ENCODE data around the gene CEP192. TPM values are rescaled to one million over a fixed set of nuclear protein-coding genes. Genes with fewer than 3 reads are reported as not detected.

Gene CEP192
- total RNA-seq, 2 donors from 2014 or later: 41.7 to 51.5 TPM

DNA sequence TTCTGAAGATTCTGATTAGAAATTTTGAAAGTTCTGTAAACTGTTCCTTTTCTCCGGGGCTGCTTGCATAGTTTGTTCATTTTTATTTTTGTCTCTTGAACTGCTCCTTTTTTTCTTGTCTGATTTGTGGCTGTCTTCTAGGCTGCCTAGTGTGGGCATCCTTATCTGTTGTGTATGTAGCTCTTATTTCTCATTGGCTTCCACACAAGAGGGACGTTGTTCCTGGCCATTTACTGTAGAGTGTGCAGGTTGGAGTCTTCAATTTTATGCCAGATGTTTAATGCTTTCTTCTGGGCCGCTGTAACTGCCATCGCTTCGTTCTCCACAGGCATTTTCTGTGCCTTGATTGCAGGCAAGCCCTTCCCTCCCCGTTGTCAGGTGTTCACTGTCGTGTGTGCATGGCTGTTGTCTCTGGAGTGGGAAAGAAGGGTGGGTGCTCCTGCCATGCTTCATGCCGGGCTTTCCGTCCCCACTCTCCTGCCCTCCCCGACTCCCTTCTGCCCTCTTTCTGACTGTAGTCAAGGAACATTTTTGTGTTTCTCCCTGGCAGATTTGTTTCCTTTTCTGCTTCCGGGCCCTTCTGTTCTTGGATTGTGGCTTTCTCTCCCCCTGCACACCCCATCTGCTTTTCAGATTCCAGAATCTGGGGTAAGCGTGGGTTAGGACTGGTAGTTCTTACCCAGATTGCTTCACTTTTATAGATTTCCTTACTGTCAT is 15.5 kb downstream of the CEP192 start:
- Mint-ChIP-seq H3K36me3 (peaks cover 0 to 6% of the 10 kb centered on the region in 2 donors), H3K9me3 (no peaks in the 10 kb centered on the region), H3K27ac (peak overlapping the region in 1 of 2 donors; percentile 57)
- DNase-seq (ENCODE audit: low spot score in 2 of 2): no peak
- ATAC-seq: no peak

GRCh38 chr18:13007248-13007560 is 16.0 kb downstream of the CEP192 start:
- ATAC-seq (no peak), DNase-seq (ENCODE audit: low spot score in 2 of 2) (no peak)
- H3K9me3 Mint-ChIP-seq: no peaks in the 10 kb centered on the region
- peak overlapping the region in 1 of 2 donors; percentile 57 for H3K27ac Mint-ChIP-seq
- peaks cover 0 to 9% of the 10 kb centered on the region in 2 donors for H3K36me3 Mint-ChIP-seq

- H3K9me3 Mint-ChIP-seq: no peaks in the 10 kb centered on the region
- ATAC-seq (no peak), DNase-seq (ENCODE audit: low spot score in 2 of 2) (no peak)
- peaks cover 13 to 17% of the 10 kb centered on the region in 2 donors for H3K36me3 Mint-ChIP-seq
- no peak overlapping the region for H3K27ac Mint-ChIP-seq
These were observed 20.6 kb downstream of the CEP192 start for GRCh38 chr18:13011719-13012118.

DNA sequence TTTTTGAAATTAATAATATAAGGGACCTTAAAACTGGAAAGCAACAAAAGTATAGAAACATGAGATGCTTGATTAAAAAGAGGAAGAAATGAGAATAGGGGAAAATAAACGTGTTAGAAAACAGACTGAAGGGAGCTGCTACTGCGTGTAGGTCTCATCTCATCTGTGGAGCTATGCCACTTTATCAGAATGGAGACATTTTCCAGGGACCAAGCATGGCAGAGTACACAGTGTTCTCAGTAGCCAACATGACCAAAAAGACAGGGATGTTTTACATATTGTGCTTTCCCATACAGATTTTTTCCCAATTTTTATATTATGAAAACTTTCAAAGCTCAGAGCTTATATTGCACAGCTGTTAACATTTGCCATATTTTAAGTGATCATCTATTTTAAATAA is 23.1 kb downstream of the CEP192 start:
- DNase-seq (ENCODE audit: low spot score in 2 of 2) (no peak), ATAC-seq (no peak)
- no peaks in the 10 kb centered on the region for H3K9me3 Mint-ChIP-seq
- H3K27ac Mint-ChIP-seq: no peak overlapping the region
- H3K36me3 Mint-ChIP-seq: peaks cover 9 to 33% of the 10 kb centered on the region in 2 donors

GRCh38 chr18:13014818-13015217 is 23.7 kb downstream of the CEP192 start:
- Mint-ChIP-seq H3K9me3 (no peaks in the 10 kb centered on the region), H3K27ac (no peak overlapping the region), H3K36me3 (peaks cover 11 to 39% of the 10 kb centered on the region in 2 donors)
- ATAC-seq: no peak
- no peak for DNase-seq (ENCODE audit: low spot score in 2 of 2)

GRCh38 chr18:13017247-13017875 is 26.2 kb downstream of the CEP192 start:
- H3K27ac Mint-ChIP-seq: peak overlapping the region in 1 of 2 donors; percentile 33
- no peak for ATAC-seq
- peaks cover 19 to 63% of the 10 kb centered on the region in 2 donors for H3K36me3 Mint-ChIP-seq
- no peak for DNase-seq (ENCODE audit: low spot score in 2 of 2)
- no peaks in the 10 kb centered on the region for H3K9me3 Mint-ChIP-seq

- H3K27ac Mint-ChIP-seq: no peak overlapping the region
- peaks cover 19 to 64% of the 10 kb centered on the region in 2 donors for H3K36me3 Mint-ChIP-seq
- DNase-seq (ENCODE audit: low spot score in 2 of 2) (no peak), ATAC-seq (peak in 1 of 2 donors; percentile 91)
- no peaks in the 10 kb centered on the region for H3K9me3 Mint-ChIP-seq
These were observed 27.2 kb downstream of the CEP192 start for GRCh38 chr18:13018374-13018773.

GRCh38 chr18:13019301-13019700 is 28.1 kb downstream of the CEP192 start:
- Mint-ChIP-seq H3K9me3 (no peaks in the 10 kb centered on the region), H3K36me3 (peaks cover 26 to 65% of the 10 kb centered on the region in 2 donors), H3K27ac (peak overlapping the region in 1 of 2 donors; percentile 6)
- DNase-seq (ENCODE audit: low spot score in 2 of 2) (no peak), ATAC-seq (peak in 1 of 2 donors; percentile 68)

DNA sequence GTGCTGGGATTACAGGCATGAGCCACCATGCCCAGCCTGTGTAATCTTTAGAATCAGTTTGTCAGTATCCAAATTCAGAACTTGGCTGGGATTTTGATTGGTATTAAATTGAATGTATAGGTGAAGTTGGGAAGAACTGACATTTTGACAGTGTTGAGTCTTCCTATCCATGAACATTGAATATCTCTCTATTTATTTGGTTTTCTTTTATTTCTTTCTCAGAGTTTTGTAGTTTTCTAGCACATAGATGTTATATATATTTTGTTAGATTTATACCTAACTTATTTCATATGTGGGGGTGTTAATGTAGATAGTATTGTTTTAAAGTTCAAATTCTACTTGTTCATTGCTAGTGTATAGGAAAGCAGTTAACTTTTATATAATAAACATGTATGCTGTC is 31.5 kb downstream of the CEP192 start:
- Mint-ChIP-seq H3K36me3 (peaks cover 32 to 58% of the 10 kb centered on the region in 2 donors), H3K9me3 (no peaks in the 10 kb centered on the region), H3K27ac (no peak overlapping the region)
- DNase-seq (ENCODE audit: low spot score in 2 of 2) (no peak), ATAC-seq (no peak)

- peaks cover 26 to 44% of the 10 kb centered on the region in 2 donors for H3K36me3 Mint-ChIP-seq
- ATAC-seq (no peak), DNase-seq (ENCODE audit: low spot score in 2 of 2) (no peak)
- H3K9me3 Mint-ChIP-seq: no peaks in the 10 kb centered on the region
- no peak overlapping the region for H3K27ac Mint-ChIP-seq
These were observed 34.1 kb downstream of the CEP192 start for GRCh38 chr18:13025233-13025632.

DNA sequence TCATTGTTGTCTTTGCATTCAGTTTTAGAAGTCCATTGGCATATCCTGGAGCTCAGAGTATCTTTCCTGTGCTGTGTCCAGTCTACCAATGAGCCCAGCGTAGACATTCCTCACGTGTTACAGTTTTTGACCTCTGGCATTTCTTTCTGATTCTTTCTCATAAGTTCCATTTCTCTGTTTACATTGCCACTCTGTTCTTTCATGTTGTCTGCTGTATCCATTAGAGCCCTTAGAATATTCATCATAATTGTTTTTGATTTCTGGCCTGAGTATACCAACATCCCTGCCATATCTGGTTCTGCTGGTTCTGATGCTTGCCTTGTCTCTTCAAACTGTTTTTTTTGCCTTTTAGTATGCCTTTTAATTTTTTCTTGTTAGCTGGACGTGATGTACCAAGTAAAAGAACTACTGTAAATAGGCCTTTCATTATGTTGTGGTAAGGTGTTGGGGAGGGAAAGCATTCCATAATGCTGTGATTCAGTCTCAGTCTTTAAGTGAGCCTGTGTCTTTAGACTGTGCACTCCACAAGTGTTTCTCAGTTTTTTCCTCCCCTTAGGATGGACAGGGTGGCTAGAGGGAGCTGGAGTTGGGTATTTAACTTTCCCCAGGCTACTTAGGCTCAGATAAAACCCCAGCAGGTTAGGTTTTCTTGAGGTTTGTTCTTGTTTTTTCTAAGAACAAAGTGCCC is 35.6 kb downstream of the CEP192 start:
- DNase-seq (ENCODE audit: low spot score in 2 of 2) (no peak), ATAC-seq (no peak)
- H3K36me3 Mint-ChIP-seq: peaks cover 23 to 39% of the 10 kb centered on the region in 2 donors
- H3K27ac Mint-ChIP-seq: no peak overlapping the region
- H3K9me3 Mint-ChIP-seq: no peaks in the 10 kb centered on the region

DNA sequence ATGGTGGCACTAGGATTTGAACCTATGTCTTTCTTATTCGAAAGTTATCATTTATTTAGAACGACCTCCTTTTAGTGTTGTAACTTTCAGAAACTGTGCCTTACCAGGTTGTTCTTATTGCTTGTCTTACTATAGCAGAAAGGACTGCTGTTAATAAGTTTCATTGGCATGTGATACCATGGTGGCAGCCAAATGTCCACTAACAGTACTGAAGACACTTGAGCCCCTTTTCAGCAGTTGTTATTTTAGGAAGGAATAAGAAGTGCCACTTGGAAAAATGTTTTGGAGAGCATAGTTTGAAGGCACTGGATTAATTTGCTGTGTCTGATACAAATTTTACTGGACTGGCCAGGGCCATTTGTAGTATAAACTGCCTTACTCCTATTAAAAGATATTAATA is 37.7 kb downstream of the CEP192 start:
- Mint-ChIP-seq H3K9me3 (no peaks in the 10 kb centered on the region), H3K36me3 (peaks cover 28 to 30% of the 10 kb centered on the region in 2 donors), H3K27ac (no peak overlapping the region)
- ATAC-seq (no peak), DNase-seq (ENCODE audit: low spot score in 2 of 2) (no peak)

GRCh38 chr18:13032173-13032572 is 41.0 kb downstream of the CEP192 start:
- ATAC-seq: peak in 1 of 2 donors; percentile 47
- peak overlapping the region; percentile 23 to 24 for H3K27ac Mint-ChIP-seq
- no peaks in the 10 kb centered on the region for H3K9me3 Mint-ChIP-seq
- DNase-seq (ENCODE audit: low spot score in 2 of 2): no peak
- H3K36me3 Mint-ChIP-seq: peaks cover 19 to 22% of the 10 kb centered on the region in 2 donors

DNA sequence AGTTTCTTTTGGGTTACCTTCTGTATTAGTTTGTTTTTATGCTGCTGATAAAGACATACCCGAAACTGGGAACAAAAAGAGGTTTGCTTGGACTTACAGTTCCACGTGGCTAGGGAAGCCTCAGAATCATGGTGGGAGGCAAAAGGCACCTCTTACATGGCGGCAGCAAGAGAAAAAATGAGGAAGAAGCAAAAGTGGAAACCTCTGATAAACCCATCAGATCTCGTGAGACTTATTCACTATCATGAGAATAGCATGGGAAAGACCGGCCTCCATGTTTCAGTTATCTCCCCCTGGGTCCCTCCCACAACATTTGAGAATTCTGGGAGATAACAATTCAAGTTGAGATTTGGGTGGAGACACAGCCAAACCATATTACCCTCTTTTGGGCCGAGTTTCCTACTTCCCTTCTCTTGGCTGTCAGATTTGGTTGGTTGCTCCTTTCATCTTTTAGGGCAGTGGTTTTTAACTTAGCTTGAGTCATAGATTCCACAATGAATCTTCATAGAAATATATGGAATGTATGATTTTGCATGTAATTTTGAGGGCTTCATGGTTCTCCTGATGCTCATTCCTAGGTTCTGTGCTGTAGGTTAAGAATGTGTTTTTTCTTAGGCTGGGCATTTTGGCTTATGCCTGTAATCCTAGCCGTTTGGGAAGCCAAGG is 44.2 kb downstream of the CEP192 start:
- no peak for DNase-seq (ENCODE audit: low spot score in 2 of 2)
- ATAC-seq: no peak
- Mint-ChIP-seq H3K9me3 (no peaks in the 10 kb centered on the region), H3K36me3 (peaks cover 37 to 38% of the 10 kb centered on the region in 2 donors), H3K27ac (no peak overlapping the region)

DNA sequence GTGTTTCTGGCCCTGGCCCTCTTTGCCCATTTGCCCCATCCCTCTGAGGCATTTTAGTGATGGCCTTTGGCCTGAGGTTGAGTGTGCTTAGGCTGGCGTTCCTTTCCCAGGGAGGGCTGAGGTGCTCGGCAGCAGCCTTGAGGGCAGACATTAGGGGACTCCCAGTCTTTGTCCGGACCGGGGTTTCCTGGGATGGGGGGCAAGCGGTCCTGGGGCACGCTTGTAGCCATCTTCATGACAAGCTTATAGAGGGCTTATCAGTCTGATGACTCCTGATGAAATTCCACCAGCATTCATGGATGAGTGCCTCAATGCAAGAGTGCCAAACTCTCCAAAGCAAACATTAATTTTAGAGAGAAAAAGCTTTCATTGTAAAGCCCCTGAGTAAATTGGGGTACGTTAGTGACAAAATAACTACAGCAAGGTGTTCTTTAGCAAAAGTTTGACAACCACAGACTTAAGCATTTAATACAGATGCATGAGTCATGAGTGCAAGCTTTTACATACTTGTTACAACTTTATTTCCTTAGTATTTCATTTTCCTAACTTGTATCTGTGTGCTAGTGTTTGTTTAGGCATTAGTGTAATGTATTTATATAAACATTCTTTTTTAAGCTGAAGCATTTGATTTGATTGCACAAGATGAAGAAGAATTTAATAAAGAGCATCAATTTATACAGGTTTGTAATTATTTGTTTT is 45.6 kb downstream of the CEP192 start:
- Mint-ChIP-seq H3K36me3 (peaks cover 32 to 38% of the 10 kb centered on the region in 2 donors), H3K27ac (peak overlapping the region in 1 of 2 donors; percentile 10), H3K9me3 (no peaks in the 10 kb centered on the region)
- DNase-seq (ENCODE audit: low spot score in 2 of 2) (no peak), ATAC-seq (peak in 1 of 2 donors; percentile 14)

DNA sequence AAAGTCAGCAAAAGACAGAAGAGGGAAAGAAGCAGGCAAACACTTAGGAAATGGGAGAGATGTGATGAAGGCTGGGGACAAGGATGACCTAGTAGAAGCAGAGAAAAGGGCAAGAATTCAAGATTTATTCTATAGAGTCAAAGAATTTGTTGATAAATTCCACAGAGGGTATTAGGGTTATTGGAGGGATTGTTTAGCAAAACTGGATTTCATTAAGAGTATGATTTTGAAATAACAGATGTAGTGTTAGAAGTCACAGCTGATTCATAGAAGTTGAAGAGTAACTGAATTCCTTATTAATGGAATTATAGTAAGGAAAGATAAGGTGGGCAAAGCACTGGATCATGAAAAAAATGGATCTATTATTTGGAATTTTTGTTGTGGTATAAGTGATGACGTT is 48.6 kb downstream of the CEP192 start:
- peaks cover 26 to 42% of the 10 kb centered on the region in 2 donors for H3K36me3 Mint-ChIP-seq
- no peaks in the 10 kb centered on the region for H3K9me3 Mint-ChIP-seq
- no peak for ATAC-seq
- DNase-seq (ENCODE audit: low spot score in 2 of 2): no peak
- H3K27ac Mint-ChIP-seq: peak overlapping the region in 1 of 2 donors; percentile 11
